Right renal cortex interstitium (tissue), 3 donors: ENCODE measurements around the gene MRPL33. TPM values are rescaled to one million over a fixed set of nuclear protein-coding genes. Genes with fewer than 3 reads are reported as not detected.

Source experiments
- DNase-seq, 3 donors: peaks; one replicate each; pipeline ENCODE4 v3.0.0-alpha.2; 2013; ENCODE audit warnings: low read depth in 3 of 3, low spot score in 2 of 3
- polyA plus RNA-seq, 3 donors: library from polyadenylated mRNA; unstranded; fragments of 120-200 nt; gene quantifications; one replicate each; pipeline ENCODE4 v1.2.1, GENCODE V29; 2013; ENCODE audit not compliant: insufficient read length in 3 of 3

MRPL33 gene
- polyA plus RNA-seq = 100 to 1,000 TPM; 182 to 196 (median 183) TPM

GRCh38 chr2:27771548-27772335 lies at the start of gene MRPL33:
Gene MRPL33 (plus strand): TSS chr2:27771719. CDS start chr2:27771778, 59 bp downstream.
- DNase-seq = peak; percentile 88 to 94 (median 90)

- DNase-seq = no peak
These were observed 49.5 kb upstream of the MRPL33 start for GRCh38 chr2:27721884-27722485.

GRCh38 chr2:27723372-27724144 lies 48.0 kb upstream of the MRPL33 start:
- no peak for DNase-seq

GRCh38 chr2:27724191-27724590 lies 47.3 kb upstream of the MRPL33 start:
- no peak for DNase-seq

- no peak for DNase-seq
These were observed 46.4 kb upstream of the MRPL33 start for GRCh38 chr2:27724905-27725701.

- DNase-seq = no peak
These were observed 44.3 kb upstream of the MRPL33 start for GRCh38 chr2:27727257-27727656.

- DNase-seq = no peak
These were observed 43.2 kb upstream of the MRPL33 start for GRCh38 chr2:27728081-27728858.

GRCh38 chr2:27729198-27729597 lies 42.3 kb upstream of the MRPL33 start:
- DNase-seq = peak in 1 of 3 donors; percentile 70

GRCh38 chr2:27729614-27730013 lies 41.9 kb upstream of the MRPL33 start:
- DNase-seq = no peak

GRCh38 chr2:27730261-27730662 lies 41.3 kb upstream of the MRPL33 start:
- no peak for DNase-seq

GRCh38 chr2:27730980-27731691 lies 40.4 kb upstream of the MRPL33 start:
- DNase-seq = no peak

GRCh38 chr2:27734305-27734704 lies 37.2 kb upstream of the MRPL33 start:
- no peak for DNase-seq

GRCh38 chr2:27735263-27735904 lies 36.1 kb upstream of the MRPL33 start:
- no peak for DNase-seq

GRCh38 chr2:27736031-27736889 lies 35.3 kb upstream of the MRPL33 start:
- DNase-seq = no peak

GRCh38 chr2:27736890-27737204 lies 34.7 kb upstream of the MRPL33 start:
- DNase-seq = no peak

- no peak for DNase-seq
These were observed 33.7 kb upstream of the MRPL33 start for GRCh38 chr2:27737676-27738348.

- no peak for DNase-seq
These were observed 33.0 kb upstream of the MRPL33 start for GRCh38 chr2:27738349-27739057.
